ENCODE data around the gene MIA2.

- TF ChIP-seq CTCF (IDR thresholded peaks at IDR 0.05) (no peak), POLR2A (IDR thresholded peaks at IDR 0.05) (no peak), POLR2AphosphoS5 (IDR thresholded peaks at IDR 0.05; ENCODE audit: insufficient read depth in 1 of 2, low read depth in 1 of 2) (no peak)
Observed at GRCh38 chr14:39376667-39377403, 143.1 kb downstream of the MIA2 start.

All from vagina (tissue), 2 donors.